PC-3 (cell line): ENCODE measurements around the gene PCGF1. TPM values are rescaled to one million over a fixed set of nuclear protein-coding genes. Genes with fewer than 3 reads are reported as not detected.

ENCODE experiments used
- ATAC-seq: fragments of 200-7000 bp; cut with Tn5 transposase; 2 replicates; pipeline ENCODE4 v1.9.1; 2020; ENCODE audit warnings: mild to moderate bottlenecking, moderate library complexity
- BruUV-seq: library from RNA; stranded (reverse); fragments of 400-500 nt; replicated peaks from 2 replicates; lab custom pipeline; 2021; lab: Mats Ljungman, UMichigan
- CTCF ChIA-PET: fragments of 300-600 bp; sonication (Branson Sonifier 250); formaldehyde crosslinking; loops from one replicate; lab custom pipeline; 2022; ENCODE audit warnings: antibody characterized with exemption; lab: Charles Lee
- POLR2A ChIA-PET: fragments of 300-600 bp; sonication (Branson Sonifier 250); formaldehyde crosslinking; loops from one replicate; lab custom pipeline; 2022; ENCODE audit warnings: antibody characterized with exemption; ENCODE audit not compliant: unreplicated experiment; lab: Charles Lee
- DNase-seq: peaks from one replicate; pipeline ENCODE4 v3.0.0-alpha.2; 2015
- H2AFZ ChIP-seq: fragments of 300-600 bp; sonication (generic); 2 replicates; pipeline ENCODE4 v1.6.0; 2016; ENCODE audit warnings: antibody characterized with exemption, low read length
- H3F3A ChIP-seq: fragments of 300-600 bp; sonication (generic); one replicate; pipeline ENCODE4 v1.6.0; 2017; ENCODE audit warnings: antibody characterized with exemption, low read length, control low read depth, mild to moderate bottlenecking; ENCODE audit not compliant: unreplicated experiment
- H3K27ac ChIP-seq: fragments of 300-600 bp; sonication (generic); 2 replicates; pipeline ENCODE4 v1.5.1; 2016; ENCODE audit warnings: mild to moderate bottlenecking, low read length
- H3K27me3 ChIP-seq: fragments of 300-600 bp; sonication (generic); 2 replicates; pipeline ENCODE4 v1.6.1; 2016; ENCODE audit warnings: low read length, mixed read lengths
- H3K36me3 ChIP-seq: fragments of 300-600 bp; sonication (generic); 2 replicates; pipeline ENCODE4 v1.6.1; 2016; ENCODE audit warnings: low read depth, mixed run types, low read length, mixed read lengths
- H3K4me1 ChIP-seq: fragments of 300-600 bp; sonication (generic); 2 replicates; pipeline ENCODE4 v1.5.1; 2016; ENCODE audit warnings: low read length; ENCODE audit not compliant: insufficient read depth
- H3K4me2 ChIP-seq: fragments of 300-600 bp; sonication (generic); 2 replicates; pipeline ENCODE4 v1.6.0; 2016; ENCODE audit warnings: low read length
- H3K4me3 ChIP-seq: fragments of 300-600 bp; sonication (generic); 2 replicates; pipeline ENCODE4 v1.5.1; 2016; ENCODE audit warnings: mild to moderate bottlenecking, low read length, mixed read lengths
- H3K79me2 ChIP-seq: fragments of 300-600 bp; sonication (generic); 2 replicates; pipeline ENCODE4 v1.6.1; 2017; ENCODE audit warnings: low read length, mixed read lengths
- H3K9ac ChIP-seq: fragments of 300-600 bp; sonication (generic); 2 replicates; pipeline ENCODE4 v1.6.0; 2016; ENCODE audit warnings: mild to moderate bottlenecking, low read length
- H3K9me2 ChIP-seq: fragments of 300-600 bp; sonication (generic); replicated peaks from 2 replicates; pipeline ENCODE4 v1.6.1; 2016; ENCODE audit warnings: mixed run types, low read length, mixed read lengths
- H3K9me3 ChIP-seq: fragments of 300-600 bp; sonication (generic); 2 replicates; pipeline ENCODE4 v1.6.1; 2016; ENCODE audit warnings: low read length, mixed read lengths
- H4K20me1 ChIP-seq: fragments of 300-600 bp; sonication (generic); 2 replicates; pipeline ENCODE4 v1.6.1; 2016; ENCODE audit warnings: low read length, mixed read lengths
- CTCF ChIP-seq: fragments of 300-600 bp; sonication (generic); conservative IDR thresholded peaks from 2 replicates; pipeline ENCODE4 v1.5.1; 2017; ENCODE audit warnings: antibody characterized with exemption, low read depth, mild to moderate bottlenecking, low read length
- EZH2 ChIP-seq: fragments of 300-600 bp; sonication (generic); IDR thresholded peaks from one replicate; pipeline ENCODE4 v1.6.1; 2017; ENCODE audit warnings: antibody characterized with exemption, mild to moderate bottlenecking, low read length; ENCODE audit not compliant: unreplicated experiment
- EZH2phosphoT487 ChIP-seq: fragments of 300-600 bp; sonication (generic); IDR thresholded peaks from 2 replicates; pipeline ENCODE4 v1.6.1; 2018; ENCODE audit warnings: mild to moderate bottlenecking, antibody characterized with exemption, low read length, borderline replicate concordance
- intact Hi-C: fragments of 100-400 bp; cut with micrococcal nuclease; formaldehyde crosslinking; loops from 2 replicates; pipeline ENCODE4 v1.9.0; 2023
- total RNA-seq: library from RNA; depleted of rRNA; stranded (reverse); fragments of >200 nt; gene quantifications from 2 replicates; pipeline ENCODE4 v1.2.3, GENCODE V29; 2014

PCGF1 gene
- total RNA-seq, 1 experiment from 2014 or later: 35.7 TPM

GRCh38 chr2:74525717-74526648 lies 18.5 kb upstream of the PCGF1 start, which contains the start of gene DQX1:
DQX1 (minus strand) TSS chr2:74526231; CDS start chr2:74525729, 502 bp downstream.
- H2AFZ ChIP-seq: no peak within 1 kb of the TSS
- H3K36me3 ChIP-seq: peaks cover 26% of the 10 kb centered on the region
- H3K27ac ChIP-seq: no peak within 1 kb of the TSS
- H3K4me3 ChIP-seq: no peak within 1 kb of the TSS
- no TSS peak for BruUV-seq
- ChIA-PET POLR2A (no interaction called here), CTCF (no interaction called here)
- no peaks in the 10 kb centered on the region for H3K27me3 ChIP-seq
- no peak within 1 kb of the TSS for H3K4me2 ChIP-seq
- H3K79me2 ChIP-seq: peaks cover 36% of the 10 kb centered on the region
- peak; percentile 56 for DNase-seq
- H3K9ac ChIP-seq: no peak within 1 kb of the TSS
- no peak for TF ChIP-seq EZH2
- no peak for TF ChIP-seq EZH2phosphoT487
- no peak for TF ChIP-seq CTCF
- 0 out of 2 replicates have a peak, but pooled peaks cover 7% of the 10 kb centered on the region for H4K20me1 ChIP-seq
- peaks cover 14% of the 10 kb centered on the region for H3K4me1 ChIP-seq
- intact Hi-C loops: no loop called here
- no peaks in the 10 kb centered on the region for H3K9me2 ChIP-seq
- ATAC-seq: no peak
- no peaks in the 10 kb centered on the region for H3K9me3 ChIP-seq
- H3F3A ChIP-seq: no peaks in the 10 kb centered on the region

DNA sequence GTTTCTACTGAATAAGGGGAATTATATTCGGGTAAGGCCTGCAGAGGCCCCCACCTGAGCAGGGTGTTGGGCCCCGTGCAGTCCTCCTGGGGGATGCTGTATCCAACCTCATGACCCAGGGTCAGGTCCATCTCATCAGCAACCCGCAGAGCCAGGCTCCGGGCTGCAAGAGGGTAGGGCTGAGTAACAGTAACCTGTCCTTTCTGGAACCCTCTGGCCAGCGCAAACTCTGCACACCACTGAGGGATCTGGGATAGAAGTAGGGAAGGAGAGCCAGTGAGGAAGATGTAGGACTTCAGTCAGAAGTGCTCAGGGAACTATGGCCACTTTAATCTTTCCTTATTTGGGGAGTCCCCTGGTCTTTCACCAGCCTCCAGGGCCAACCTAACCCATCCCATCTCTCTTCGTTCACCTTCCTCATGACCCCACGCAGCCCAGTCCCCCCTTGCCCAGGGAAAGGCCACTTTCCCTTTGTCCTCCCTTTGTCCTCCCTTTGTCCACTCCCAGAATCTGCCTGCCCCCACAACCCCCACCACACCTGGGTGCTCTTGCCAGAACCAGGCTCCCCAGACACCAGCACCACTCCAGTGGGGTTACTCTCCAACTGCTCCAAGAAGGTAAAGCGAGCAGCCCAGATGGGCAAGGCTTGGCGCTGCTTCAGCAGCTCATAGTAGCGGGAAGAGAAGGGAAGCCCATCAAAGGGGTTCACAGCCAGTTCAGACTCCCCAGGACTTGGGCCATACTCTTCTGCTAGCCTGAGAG lies 17.6 kb upstream of the PCGF1 start:
- Histone ChIP-seq H2AFZ (no peak overlapping the region), H3K4me2 (no peak overlapping the region), H3K9ac (no peak overlapping the region), H3K36me3 (peaks cover 26% of the 10 kb centered on the region), H3K27ac (no peak overlapping the region), H3K4me1 (peaks cover 12% of the 10 kb centered on the region), H3K9me3 (no peaks in the 10 kb centered on the region), H3K4me3 (no peak overlapping the region), H3K27me3 (no peaks in the 10 kb centered on the region), H3K9me2 (no peaks in the 10 kb centered on the region), H4K20me1 (0 out of 2 replicates have a peak, but pooled peaks cover 7% of the 10 kb centered on the region), H3F3A (no peaks in the 10 kb centered on the region), H3K79me2 (peaks cover 27% of the 10 kb centered on the region)
- CTCF ChIA-PET: no interaction called here
- DNase-seq: no peak
- TF ChIP-seq EZH2: no peak
- no peak for TF ChIP-seq CTCF
- no peak for TF ChIP-seq EZH2phosphoT487
- POLR2A ChIA-PET: no interaction called here
- ATAC-seq: no peak
- intact Hi-C loops: no loop called here
- no TSS peak for BruUV-seq
